HEK293 (cell line): ENCODE results near the gene ACVR1.

Experiments
- CTCF ChIA-PET: fragments of 350-600 bp; formaldehyde crosslinking; extraction: SDS; loops from one replicate; lab custom pipeline; 2021; ENCODE audit warnings: antibody characterized with exemption; lab: Yijun Ruan, JAX
- POLR2A ChIA-PET: fragments of 300-600 bp; formaldehyde crosslinking; extraction: SDS; loops from one replicate; lab custom pipeline; 2020; ENCODE audit warnings: antibody characterized with exemption, inconsistent platforms; lab: Yijun Ruan, JAX
- H3K27ac ChIP-seq: fragments of 200-500 bp; sonication (Bioruptor generic); 2 replicates; pipeline ENCODE4 v1.5.1; 2014; ENCODE audit warnings: low read depth, low read length, control low read depth, inconsistent platforms; ENCODE audit errors: extremely low read depth
- H3K36me3 ChIP-seq, 2 experiments: fragments of 200-500 bp in 1 of 2; sonication (Bioruptor generic) in 1 of 2; 1 replicate in 1 of 2; 2 replicates in 1 of 2; pipeline ENCODE4 v1.5.1; 2014 to 2017; ENCODE audit warnings: inconsistent platforms in 2 of 2, low read length in 2 of 2; ENCODE audit not compliant: control insufficient read depth in 2 of 2, insufficient read depth in 1 of 2
- H3K4me1 ChIP-seq: fragments of 200-500 bp; sonication (Bioruptor generic); 2 replicates; pipeline ENCODE4 v1.5.1; 2014; ENCODE audit warnings: mild to moderate bottlenecking, low read length, inconsistent platforms; ENCODE audit not compliant: control insufficient read depth, insufficient read depth
- H3K4me3 ChIP-seq: 2 replicates; pipeline ENCODE4 v1.5.1; 2011; ENCODE audit warnings: low read depth, mild to moderate bottlenecking, control low read depth, low read length, moderate library complexity
- H3K9me3 ChIP-seq: fragments of 200-500 bp; sonication (Bioruptor generic); 2 replicates; pipeline ENCODE4 v1.5.1; 2014; ENCODE audit warnings: low read depth, low read length, inconsistent platforms; ENCODE audit not compliant: control insufficient read depth, insufficient read depth
- GLIS1 ChIP-seq: fragments of 450-650 bp; formaldehyde crosslinking; IDR thresholded peaks from 2 replicates; pipeline ENCODE4 v1.5.1; 2016; ENCODE audit warnings: missing biosample characterization, missing genetic modification characterization
- MEIS1 ChIP-seq: sonication (generic); formaldehyde crosslinking; IDR thresholded peaks from 2 replicates; pipeline ENCODE4 v1.8.1; 2022; ENCODE audit warnings: missing genetic modification reagents, mild to moderate bottlenecking, borderline replicate concordance
- SP3 ChIP-seq: fragments of 450-650 bp; formaldehyde crosslinking; IDR thresholded peaks from 2 replicates; pipeline ENCODE4 v1.5.1; 2016; ENCODE audit warnings: missing biosample characterization, missing genetic modification characterization
- ZBTB17 ChIP-seq: fragments of 450-650 bp; formaldehyde crosslinking; IDR thresholded peaks from 2 replicates; pipeline ENCODE4 v1.5.1; 2016; ENCODE audit warnings: missing biosample characterization, missing genetic modification characterization
- ZNF138 ChIP-seq: fragments of 450-650 bp; formaldehyde crosslinking; IDR thresholded peaks from 2 replicates; pipeline ENCODE4 v1.5.1; 2016; ENCODE audit warnings: missing biosample characterization, missing genetic modification characterization, borderline replicate concordance
- ZNF2 ChIP-seq: fragments of 450-650 bp; formaldehyde crosslinking; IDR thresholded peaks from 2 replicates; pipeline ENCODE4 v1.5.1; 2016; ENCODE audit warnings: missing biosample characterization, missing genetic modification characterization
- ZNF214 ChIP-seq: fragments of 450-650 bp; formaldehyde crosslinking; IDR thresholded peaks from 2 replicates; pipeline ENCODE4 v1.5.1; 2017; ENCODE audit warnings: missing biosample characterization, mild to moderate bottlenecking, missing genetic modification characterization, borderline replicate concordance
- ZNF335 ChIP-seq: fragments of 450-650 bp; formaldehyde crosslinking; conservative IDR thresholded peaks from 2 replicates; pipeline ENCODE4 v1.5.1; 2016; ENCODE audit warnings: missing biosample characterization, missing genetic modification characterization
- ZNF341 ChIP-seq: fragments of 450-650 bp; formaldehyde crosslinking; IDR thresholded peaks from 2 replicates; pipeline ENCODE4; 2016; ENCODE audit warnings: low read depth, missing biosample characterization, missing genetic modification characterization
- ZNF394 ChIP-seq: fragments of 450-650 bp; formaldehyde crosslinking; IDR thresholded peaks from 2 replicates; pipeline ENCODE4 v1.5.1; 2016; ENCODE audit warnings: missing biosample characterization, missing genetic modification characterization, mild to moderate bottlenecking, moderate library complexity, borderline replicate concordance
- ZNF514 ChIP-seq: fragments of 450-650 bp; formaldehyde crosslinking; IDR thresholded peaks from 2 replicates; pipeline ENCODE4 v1.5.1; 2016; ENCODE audit warnings: missing biosample characterization, missing genetic modification characterization
- ZNF544 ChIP-seq: fragments of 450-650 bp; formaldehyde crosslinking; IDR thresholded peaks from 2 replicates; pipeline ENCODE4 v1.5.0; 2017; ENCODE audit warnings: missing biosample characterization, missing genetic modification characterization
- ZNF596 ChIP-seq: fragments of 450-650 bp; IDR thresholded peaks from 2 replicates; pipeline ENCODE4 v1.5.0; 2018; ENCODE audit warnings: missing biosample characterization, mild to moderate bottlenecking, missing genetic modification characterization, moderate library complexity
- ZNF707 ChIP-seq: fragments of 450-650 bp; formaldehyde crosslinking; IDR thresholded peaks from 2 replicates; pipeline ENCODE4 v1.5.1; 2016; ENCODE audit warnings: missing biosample characterization, missing genetic modification characterization
- TF ChIP-seq, protein P1 (sequence below): fragments of 450-650 bp; formaldehyde crosslinking; IDR thresholded peaks from 2 replicates; pipeline ENCODE4 v1.5.1; 2016; ENCODE audit warnings: missing biosample characterization, missing genetic modification characterization
- TF ChIP-seq, protein P2 (sequence below): fragments of 450-650 bp; formaldehyde crosslinking; IDR thresholded peaks from 2 replicates; pipeline ENCODE4 v1.5.1; 2016; ENCODE audit warnings: missing biosample characterization, missing genetic modification characterization, borderline replicate concordance
- TF ChIP-seq, protein P3 (sequence below): fragments of 450-650 bp; formaldehyde crosslinking; IDR thresholded peaks from 2 replicates; pipeline ENCODE4 v1.5.0; 2017; ENCODE audit warnings: missing biosample characterization, missing genetic modification characterization, borderline replicate concordance
- TF ChIP-seq, protein P4 (sequence below): fragments of 450-650 bp; formaldehyde crosslinking; IDR thresholded peaks from 2 replicates; pipeline ENCODE4 v1.5.1; 2016; ENCODE audit warnings: missing biosample characterization, missing genetic modification characterization
- TF ChIP-seq, protein P5 (sequence below): fragments of 450-650 bp; formaldehyde crosslinking; IDR thresholded peaks from 2 replicates; pipeline ENCODE4 v1.5.1; 2016; ENCODE audit warnings: missing biosample characterization, missing genetic modification characterization
- TF ChIP-seq, protein P6 (sequence below): fragments of 450-650 bp; formaldehyde crosslinking; IDR thresholded peaks from 2 replicates; pipeline ENCODE4 v1.5.1; 2017; ENCODE audit warnings: missing biosample characterization, missing genetic modification characterization

The ACVR1 gene

DNA sequence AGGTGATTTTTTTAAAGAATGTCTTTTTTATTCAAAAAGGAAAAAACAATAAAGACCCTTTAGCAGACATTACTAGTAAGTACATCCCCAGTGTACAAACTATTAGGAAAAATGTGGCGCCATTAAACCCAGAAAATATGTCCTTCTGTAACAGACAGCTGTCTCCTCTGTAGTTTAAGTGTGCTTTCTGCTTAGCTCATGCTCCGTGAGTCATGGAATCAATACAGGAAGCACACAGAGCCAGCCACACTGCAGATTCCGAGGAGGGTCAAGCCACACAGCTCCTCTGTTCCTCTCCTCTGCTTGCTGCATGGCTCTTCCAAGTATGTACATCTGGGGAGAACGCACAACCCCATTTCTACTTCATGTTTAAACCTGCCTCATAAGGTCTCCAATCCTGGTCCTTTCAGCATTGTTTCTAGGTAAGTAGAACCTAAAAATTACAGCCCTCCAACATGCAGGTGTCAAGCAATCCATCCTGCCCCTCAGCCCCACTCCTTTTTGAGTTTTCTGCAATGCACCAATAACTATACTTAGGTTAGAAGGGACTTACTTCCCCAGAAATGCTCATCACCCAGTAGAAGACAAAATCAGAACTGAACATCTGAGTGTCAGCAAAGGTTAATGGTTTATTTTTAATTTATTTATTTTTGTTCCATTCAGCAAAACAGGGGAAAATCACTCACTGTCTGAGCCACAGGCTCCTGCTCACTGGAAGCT is 37.5 kb downstream of the ACVR1 start (continued):
- TF ChIP-seq, protein P1, sequence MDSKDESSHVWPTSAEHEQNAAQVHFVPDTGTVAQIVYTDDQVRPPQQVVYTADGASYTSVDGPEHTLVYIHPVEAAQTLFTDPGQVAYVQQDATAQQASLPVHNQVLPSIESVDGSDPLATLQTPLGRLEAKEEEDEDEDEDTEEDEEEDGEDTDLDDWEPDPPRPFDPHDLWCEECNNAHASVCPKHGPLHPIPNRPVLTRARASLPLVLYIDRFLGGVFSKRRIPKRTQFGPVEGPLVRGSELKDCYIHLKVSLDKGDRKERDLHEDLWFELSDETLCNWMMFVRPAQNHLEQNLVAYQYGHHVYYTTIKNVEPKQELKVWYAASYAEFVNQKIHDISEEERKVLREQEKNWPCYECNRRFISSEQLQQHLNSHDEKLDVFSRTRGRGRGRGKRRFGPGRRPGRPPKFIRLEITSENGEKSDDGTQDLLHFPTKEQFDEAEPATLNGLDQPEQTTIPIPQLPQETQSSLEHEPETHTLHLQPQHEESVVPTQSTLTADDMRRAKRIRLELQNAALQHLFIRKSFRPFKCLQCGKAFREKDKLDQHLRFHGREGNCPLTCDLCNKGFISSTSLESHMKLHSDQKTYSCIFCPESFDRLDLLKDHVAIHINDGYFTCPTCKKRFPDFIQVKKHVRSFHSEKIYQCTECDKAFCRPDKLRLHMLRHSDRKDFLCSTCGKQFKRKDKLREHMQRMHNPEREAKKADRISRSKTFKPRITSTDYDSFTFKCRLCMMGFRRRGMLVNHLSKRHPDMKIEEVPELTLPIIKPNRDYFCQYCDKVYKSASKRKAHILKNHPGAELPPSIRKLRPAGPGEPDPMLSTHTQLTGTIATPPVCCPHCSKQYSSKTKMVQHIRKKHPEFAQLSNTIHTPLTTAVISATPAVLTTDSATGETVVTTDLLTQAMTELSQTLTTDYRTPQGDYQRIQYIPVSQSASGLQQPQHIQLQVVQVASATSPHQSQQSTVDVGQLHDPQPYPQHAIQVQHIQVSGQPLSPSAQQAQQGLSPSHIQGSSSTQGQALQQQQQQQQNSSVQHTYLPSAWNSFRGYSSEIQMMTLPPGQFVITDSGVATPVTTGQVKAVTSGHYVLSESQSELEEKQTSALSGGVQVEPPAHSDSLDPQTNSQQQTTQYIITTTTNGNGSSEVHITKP (tag by site-specific recombination), result peak; percentile 57; the same call in 1 of the 2 replicates
- TF ChIP-seq SP3 (no peak), ZBTB17 (tag by site-specific recombination) (peak; percentile 86), ZNF394 (no peak), ZNF138 (no peak), ZNF596 (tag by site-specific recombination) (no peak), ZNF214 (no peak), ZNF707 (tag by site-specific recombination) (no peak), ZNF544 (tag by site-specific recombination) (no peak), GLIS1 (no peak), ZNF341 (tag by site-specific recombination) (peak; percentile 69)
- TF ChIP-seq, protein P2, sequence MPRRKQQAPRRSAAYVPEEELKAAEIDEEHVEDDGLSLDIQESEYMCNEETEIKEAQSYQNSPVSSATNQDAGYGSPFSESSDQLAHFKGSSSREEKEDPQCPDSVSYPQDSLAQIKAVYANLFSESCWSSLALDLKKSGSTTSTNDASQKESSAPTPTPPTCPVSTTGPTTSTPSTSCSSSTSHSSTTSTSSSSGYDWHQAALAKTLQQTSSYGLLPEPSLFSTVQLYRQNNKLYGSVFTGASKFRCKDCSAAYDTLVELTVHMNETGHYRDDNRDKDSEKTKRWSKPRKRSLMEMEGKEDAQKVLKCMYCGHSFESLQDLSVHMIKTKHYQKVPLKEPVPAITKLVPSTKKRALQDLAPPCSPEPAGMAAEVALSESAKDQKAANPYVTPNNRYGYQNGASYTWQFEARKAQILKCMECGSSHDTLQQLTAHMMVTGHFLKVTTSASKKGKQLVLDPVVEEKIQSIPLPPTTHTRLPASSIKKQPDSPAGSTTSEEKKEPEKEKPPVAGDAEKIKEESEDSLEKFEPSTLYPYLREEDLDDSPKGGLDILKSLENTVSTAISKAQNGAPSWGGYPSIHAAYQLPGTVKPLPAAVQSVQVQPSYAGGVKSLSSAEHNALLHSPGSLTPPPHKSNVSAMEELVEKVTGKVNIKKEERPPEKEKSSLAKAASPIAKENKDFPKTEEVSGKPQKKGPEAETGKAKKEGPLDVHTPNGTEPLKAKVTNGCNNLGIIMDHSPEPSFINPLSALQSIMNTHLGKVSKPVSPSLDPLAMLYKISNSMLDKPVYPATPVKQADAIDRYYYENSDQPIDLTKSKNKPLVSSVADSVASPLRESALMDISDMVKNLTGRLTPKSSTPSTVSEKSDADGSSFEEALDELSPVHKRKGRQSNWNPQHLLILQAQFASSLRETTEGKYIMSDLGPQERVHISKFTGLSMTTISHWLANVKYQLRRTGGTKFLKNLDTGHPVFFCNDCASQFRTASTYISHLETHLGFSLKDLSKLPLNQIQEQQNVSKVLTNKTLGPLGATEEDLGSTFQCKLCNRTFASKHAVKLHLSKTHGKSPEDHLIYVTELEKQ (tag by site-specific recombination), result peak; percentile 58; the same call in 1 of the 2 replicates
- TF ChIP-seq, protein P3, sequence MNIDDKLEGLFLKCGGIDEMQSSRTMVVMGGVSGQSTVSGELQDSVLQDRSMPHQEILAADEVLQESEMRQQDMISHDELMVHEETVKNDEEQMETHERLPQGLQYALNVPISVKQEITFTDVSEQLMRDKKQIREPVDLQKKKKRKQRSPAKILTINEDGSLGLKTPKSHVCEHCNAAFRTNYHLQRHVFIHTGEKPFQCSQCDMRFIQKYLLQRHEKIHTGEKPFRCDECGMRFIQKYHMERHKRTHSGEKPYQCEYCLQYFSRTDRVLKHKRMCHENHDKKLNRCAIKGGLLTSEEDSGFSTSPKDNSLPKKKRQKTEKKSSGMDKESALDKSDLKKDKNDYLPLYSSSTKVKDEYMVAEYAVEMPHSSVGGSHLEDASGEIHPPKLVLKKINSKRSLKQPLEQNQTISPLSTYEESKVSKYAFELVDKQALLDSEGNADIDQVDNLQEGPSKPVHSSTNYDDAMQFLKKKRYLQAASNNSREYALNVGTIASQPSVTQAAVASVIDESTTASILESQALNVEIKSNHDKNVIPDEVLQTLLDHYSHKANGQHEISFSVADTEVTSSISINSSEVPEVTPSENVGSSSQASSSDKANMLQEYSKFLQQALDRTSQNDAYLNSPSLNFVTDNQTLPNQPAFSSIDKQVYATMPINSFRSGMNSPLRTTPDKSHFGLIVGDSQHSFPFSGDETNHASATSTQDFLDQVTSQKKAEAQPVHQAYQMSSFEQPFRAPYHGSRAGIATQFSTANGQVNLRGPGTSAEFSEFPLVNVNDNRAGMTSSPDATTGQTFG (tag by site-specific recombination), result no peak
- TF ChIP-seq, protein P4, sequence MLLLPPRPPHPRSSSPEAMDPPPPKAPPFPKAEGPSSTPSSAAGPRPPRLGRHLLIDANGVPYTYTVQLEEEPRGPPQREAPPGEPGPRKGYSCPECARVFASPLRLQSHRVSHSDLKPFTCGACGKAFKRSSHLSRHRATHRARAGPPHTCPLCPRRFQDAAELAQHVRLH (tag by site-specific recombination), result no peak

DNA sequence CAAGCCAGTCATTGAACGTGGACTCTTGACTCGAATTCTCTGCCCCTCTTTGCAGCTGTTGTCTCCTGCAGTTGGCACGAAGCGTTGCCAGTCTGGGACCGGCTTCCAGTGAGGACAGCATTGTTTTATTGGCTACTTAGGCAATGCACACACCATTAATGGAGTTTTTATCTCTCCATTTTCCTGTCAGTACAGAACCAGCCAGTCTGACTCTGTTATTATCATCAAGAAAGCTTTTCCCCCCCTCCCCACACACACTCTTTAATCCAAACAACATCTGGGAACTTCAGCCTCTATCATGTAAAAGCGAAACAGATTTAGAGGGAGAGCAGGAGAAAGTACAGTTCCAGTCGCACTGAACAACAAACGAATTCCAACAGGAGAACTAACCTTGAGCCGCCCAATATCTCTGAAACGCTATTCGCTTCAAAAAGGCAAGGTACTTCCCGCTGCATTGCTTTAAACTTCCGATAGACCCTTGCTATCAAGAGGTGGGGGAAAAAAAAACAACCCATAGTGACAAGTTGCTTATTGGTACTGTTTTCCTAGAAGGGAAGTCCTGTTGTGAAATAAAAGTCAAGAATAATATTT is 38.2 kb downstream of the ACVR1 start:
- ChIA-PET CTCF (interaction anchor here (0.6 kb wide), 1 partner anchor 38 kb away, joined by 4 read pairs; the partner anchor contains the start of gene ACVR1), POLR2A (interaction anchor here (1.9 kb wide), 1 partner anchor 38 kb away, joined by 23 read pairs; the partner anchor contains the start of gene ACVR1)
- H3K9me3 ChIP-seq, result no peaks in the 10 kb centered on the region
- H3K36me3 ChIP-seq, result no peaks in the 10 kb centered on the region
- H3K4me1 ChIP-seq, result peaks cover 11% of the 10 kb centered on the region
- no peak overlapping the region for H3K4me3 ChIP-seq
- H3K27ac ChIP-seq, result peak overlapping the region; percentile 48
- TF ChIP-seq ZNF2 (tag by site-specific recombination) (no peak), MEIS1 (no peak), ZNF514 (tag by site-specific recombination) (no peak), ZNF335 (peak; percentile 31; the same call in 1 of the 2 replicates)
- TF ChIP-seq, protein P5, sequence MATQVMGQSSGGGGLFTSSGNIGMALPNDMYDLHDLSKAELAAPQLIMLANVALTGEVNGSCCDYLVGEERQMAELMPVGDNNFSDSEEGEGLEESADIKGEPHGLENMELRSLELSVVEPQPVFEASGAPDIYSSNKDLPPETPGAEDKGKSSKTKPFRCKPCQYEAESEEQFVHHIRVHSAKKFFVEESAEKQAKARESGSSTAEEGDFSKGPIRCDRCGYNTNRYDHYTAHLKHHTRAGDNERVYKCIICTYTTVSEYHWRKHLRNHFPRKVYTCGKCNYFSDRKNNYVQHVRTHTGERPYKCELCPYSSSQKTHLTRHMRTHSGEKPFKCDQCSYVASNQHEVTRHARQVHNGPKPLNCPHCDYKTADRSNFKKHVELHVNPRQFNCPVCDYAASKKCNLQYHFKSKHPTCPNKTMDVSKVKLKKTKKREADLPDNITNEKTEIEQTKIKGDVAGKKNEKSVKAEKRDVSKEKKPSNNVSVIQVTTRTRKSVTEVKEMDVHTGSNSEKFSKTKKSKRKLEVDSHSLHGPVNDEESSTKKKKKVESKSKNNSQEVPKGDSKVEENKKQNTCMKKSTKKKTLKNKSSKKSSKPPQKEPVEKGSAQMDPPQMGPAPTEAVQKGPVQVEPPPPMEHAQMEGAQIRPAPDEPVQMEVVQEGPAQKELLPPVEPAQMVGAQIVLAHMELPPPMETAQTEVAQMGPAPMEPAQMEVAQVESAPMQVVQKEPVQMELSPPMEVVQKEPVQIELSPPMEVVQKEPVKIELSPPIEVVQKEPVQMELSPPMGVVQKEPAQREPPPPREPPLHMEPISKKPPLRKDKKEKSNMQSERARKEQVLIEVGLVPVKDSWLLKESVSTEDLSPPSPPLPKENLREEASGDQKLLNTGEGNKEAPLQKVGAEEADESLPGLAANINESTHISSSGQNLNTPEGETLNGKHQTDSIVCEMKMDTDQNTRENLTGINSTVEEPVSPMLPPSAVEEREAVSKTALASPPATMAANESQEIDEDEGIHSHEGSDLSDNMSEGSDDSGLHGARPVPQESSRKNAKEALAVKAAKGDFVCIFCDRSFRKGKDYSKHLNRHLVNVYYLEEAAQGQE (tag by site-specific recombination), result no peak
- TF ChIP-seq, protein P6, sequence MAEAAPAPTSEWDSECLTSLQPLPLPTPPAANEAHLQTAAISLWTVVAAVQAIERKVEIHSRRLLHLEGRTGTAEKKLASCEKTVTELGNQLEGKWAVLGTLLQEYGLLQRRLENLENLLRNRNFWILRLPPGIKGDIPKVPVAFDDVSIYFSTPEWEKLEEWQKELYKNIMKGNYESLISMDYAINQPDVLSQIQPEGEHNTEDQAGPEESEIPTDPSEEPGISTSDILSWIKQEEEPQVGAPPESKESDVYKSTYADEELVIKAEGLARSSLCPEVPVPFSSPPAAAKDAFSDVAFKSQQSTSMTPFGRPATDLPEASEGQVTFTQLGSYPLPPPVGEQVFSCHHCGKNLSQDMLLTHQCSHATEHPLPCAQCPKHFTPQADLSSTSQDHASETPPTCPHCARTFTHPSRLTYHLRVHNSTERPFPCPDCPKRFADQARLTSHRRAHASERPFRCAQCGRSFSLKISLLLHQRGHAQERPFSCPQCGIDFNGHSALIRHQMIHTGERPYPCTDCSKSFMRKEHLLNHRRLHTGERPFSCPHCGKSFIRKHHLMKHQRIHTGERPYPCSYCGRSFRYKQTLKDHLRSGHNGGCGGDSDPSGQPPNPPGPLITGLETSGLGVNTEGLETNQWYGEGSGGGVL (tag by site-specific recombination), result peak; percentile 57
